Parathyroid adenoma (tissue), 2 donors: Measurements from ENCODE around the gene DLL1.

Experiments
- H2AFZ ChIP-seq: fragments of 300-600 bp; sonication (generic); one replicate; pipeline ENCODE4 v1.7.0; 2017; ENCODE audit warnings: antibody characterized with exemption, mild to moderate bottlenecking
- H3K27ac ChIP-seq: fragments of 300-600 bp; sonication (generic); one replicate; pipeline ENCODE4 v1.7.0; 2017
- H3K27me3 ChIP-seq: fragments of 300-600 bp; sonication (generic); one replicate; pipeline ENCODE4 v1.7.0; 2017; ENCODE audit warnings: low read length; ENCODE audit not compliant: control insufficient read depth, insufficient read depth
- H3K36me3 ChIP-seq: fragments of 300-600 bp; sonication (generic); one replicate; pipeline ENCODE4 v1.7.0; 2017; ENCODE audit warnings: low read length; ENCODE audit not compliant: control insufficient read depth, insufficient read depth
- H3K4me1 ChIP-seq: fragments of 300-600 bp; sonication (generic); one replicate; pipeline ENCODE4 v1.7.0; 2017; ENCODE audit warnings: control low read depth
- H3K4me2 ChIP-seq: fragments of 300-600 bp; sonication (generic); one replicate; pipeline ENCODE4 v1.7.0; 2017; ENCODE audit warnings: low read length
- H3K4me3 ChIP-seq: fragments of 300-600 bp; sonication (generic); one replicate; pipeline ENCODE4 v1.7.0; 2017; ENCODE audit warnings: low read depth, low read length
- H3K79me2 ChIP-seq: fragments of 300-600 bp; sonication (generic); one replicate; pipeline ENCODE4 v1.7.0; 2017; ENCODE audit warnings: control low read depth
- H3K9ac ChIP-seq: fragments of 300-600 bp; sonication (generic); one replicate; pipeline ENCODE4 v1.7.0; 2017; ENCODE audit warnings: mild to moderate bottlenecking
- H3K9me3 ChIP-seq: fragments of 300-600 bp; sonication (generic); one replicate; pipeline ENCODE4 v1.7.0; 2017; ENCODE audit warnings: low read length; ENCODE audit not compliant: control insufficient read depth
- TF ChIP-seq, protein P1 (sequence below): fragments of 300-600 bp; sonication (generic); IDR thresholded peaks from one replicate; pipeline ENCODE4 v1.7.0; 2017; ENCODE audit warnings: antibody characterized with exemption, mild to moderate bottlenecking
- donor health status: primary hyperparathyroidism.

Gene DLL1

DNA sequence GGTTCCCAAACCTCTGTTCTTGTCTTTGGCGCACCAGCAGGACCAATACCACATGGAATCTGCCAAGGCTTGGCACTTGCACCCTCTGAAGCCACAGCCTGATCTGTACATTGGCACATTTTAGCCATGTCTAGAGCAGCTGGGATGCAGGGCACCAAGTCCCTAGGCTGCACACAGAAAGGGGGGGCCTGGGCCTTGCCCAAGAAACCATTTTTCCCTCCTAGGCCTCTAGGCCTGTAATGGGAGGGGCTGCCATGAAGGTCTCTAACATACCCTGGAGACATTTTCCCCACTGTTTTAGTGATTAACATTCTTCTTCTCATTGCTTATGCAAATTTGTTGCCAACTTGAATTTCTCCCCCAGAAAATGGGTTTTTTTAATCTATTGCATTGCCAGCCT is 10.3 kb upstream of the DLL1 start:
- peaks cover 8% of the 10 kb centered on the region for H3K79me2 ChIP-seq

DNA sequence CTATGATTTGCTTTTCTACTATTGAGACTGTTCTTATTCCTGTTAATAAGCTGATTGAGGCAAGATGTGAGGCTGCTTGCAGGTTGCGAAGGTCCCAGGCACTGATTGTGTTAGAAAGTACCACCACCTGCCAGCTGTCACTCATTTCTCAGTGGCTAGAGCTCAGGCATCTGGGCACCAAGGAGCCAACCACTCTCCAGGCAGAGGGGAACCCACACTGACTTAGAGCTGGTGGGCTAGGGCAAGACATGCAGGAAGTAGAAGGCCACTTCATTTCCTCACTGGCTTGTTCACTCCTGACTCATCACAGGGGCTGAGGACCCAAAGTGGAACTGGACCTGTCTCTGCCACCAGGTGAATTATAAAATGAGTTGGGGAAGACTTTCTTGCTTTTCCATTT is 7.8 kb upstream of the DLL1 start:
- no peaks in the 10 kb centered on the region for H3K9me3 ChIP-seq
- H3K27me3 ChIP-seq: peaks cover 7% of the 10 kb centered on the region
- no peak overlapping the region for H2AFZ ChIP-seq
- no peaks in the 10 kb centered on the region for H3K79me2 ChIP-seq
- H3K4me2 ChIP-seq: no peak overlapping the region
- TF ChIP-seq, protein P1, sequence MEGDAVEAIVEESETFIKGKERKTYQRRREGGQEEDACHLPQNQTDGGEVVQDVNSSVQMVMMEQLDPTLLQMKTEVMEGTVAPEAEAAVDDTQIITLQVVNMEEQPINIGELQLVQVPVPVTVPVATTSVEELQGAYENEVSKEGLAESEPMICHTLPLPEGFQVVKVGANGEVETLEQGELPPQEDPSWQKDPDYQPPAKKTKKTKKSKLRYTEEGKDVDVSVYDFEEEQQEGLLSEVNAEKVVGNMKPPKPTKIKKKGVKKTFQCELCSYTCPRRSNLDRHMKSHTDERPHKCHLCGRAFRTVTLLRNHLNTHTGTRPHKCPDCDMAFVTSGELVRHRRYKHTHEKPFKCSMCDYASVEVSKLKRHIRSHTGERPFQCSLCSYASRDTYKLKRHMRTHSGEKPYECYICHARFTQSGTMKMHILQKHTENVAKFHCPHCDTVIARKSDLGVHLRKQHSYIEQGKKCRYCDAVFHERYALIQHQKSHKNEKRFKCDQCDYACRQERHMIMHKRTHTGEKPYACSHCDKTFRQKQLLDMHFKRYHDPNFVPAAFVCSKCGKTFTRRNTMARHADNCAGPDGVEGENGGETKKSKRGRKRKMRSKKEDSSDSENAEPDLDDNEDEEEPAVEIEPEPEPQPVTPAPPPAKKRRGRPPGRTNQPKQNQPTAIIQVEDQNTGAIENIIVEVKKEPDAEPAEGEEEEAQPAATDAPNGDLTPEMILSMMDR: no peak
- H3K4me3 ChIP-seq: no peak overlapping the region
- H3K36me3 ChIP-seq: no peaks in the 10 kb centered on the region
- no peak overlapping the region for H3K9ac ChIP-seq
- no peak overlapping the region for H3K27ac ChIP-seq
- H3K4me1 ChIP-seq: peaks cover 3% of the 10 kb centered on the region

More for the DNA sequence above, 10.3 kb upstream of the DLL1 start:
- H3K9me3 ChIP-seq: no peaks in the 10 kb centered on the region
- no peak overlapping the region for H3K4me3 ChIP-seq
- TF ChIP-seq, protein P1: no peak
- H3K4me1 ChIP-seq: no peaks in the 10 kb centered on the region
- H3K9ac ChIP-seq: no peak overlapping the region
- no peaks in the 10 kb centered on the region for H3K27me3 ChIP-seq
- H3K4me2 ChIP-seq: no peak overlapping the region
- no peaks in the 10 kb centered on the region for H3K36me3 ChIP-seq
- H2AFZ ChIP-seq: no peak overlapping the region
- H3K27ac ChIP-seq: no peak overlapping the region

DNA sequence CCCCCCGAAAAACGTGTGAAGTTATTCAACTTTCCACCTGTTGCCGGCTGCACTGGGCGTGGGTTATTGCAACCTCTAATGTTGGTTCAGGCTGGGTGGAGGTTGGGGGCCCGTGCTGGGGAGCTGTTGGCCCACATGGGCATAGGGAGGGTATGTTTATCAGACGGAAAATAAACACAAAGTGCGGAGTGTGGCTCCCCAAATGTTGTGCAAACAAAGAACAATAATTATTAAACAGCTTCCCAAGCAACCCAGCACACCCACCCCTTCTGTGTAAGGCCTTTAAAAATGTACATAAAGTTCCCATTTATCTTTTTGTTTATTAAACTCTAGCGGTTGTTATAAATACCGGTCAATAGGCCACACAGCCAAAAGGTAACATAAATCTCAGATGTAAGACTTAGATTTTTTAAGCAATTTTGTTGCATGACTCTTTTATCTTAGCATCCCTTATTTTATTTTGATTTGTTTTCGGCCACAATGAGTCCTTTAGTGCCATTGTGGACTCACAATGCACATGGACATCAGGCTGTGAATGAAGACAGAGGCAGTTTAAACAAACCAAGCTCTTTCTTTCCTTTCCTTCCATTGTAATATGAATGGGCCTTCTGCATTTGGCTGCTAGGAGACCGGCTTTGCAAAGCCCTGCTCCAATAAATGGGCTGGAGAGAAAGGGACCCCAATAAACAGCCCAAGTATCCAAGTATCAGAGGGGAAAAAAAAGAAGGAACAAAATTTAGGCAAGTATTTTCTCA is 6.9 kb upstream of the DLL1 start:
- Histone ChIP-seq H3K27ac (no peak overlapping the region), H3K9ac (no peak overlapping the region), H3K27me3 (peaks cover 7% of the 10 kb centered on the region), H3K9me3 (no peaks in the 10 kb centered on the region), H3K4me3 (no peak overlapping the region), H3K4me2 (no peak overlapping the region), H3K79me2 (no peaks in the 10 kb centered on the region), H2AFZ (no peak overlapping the region), H3K4me1 (peaks cover 3% of the 10 kb centered on the region), H3K36me3 (no peaks in the 10 kb centered on the region)
- TF ChIP-seq, protein P1: no peak

DNA sequence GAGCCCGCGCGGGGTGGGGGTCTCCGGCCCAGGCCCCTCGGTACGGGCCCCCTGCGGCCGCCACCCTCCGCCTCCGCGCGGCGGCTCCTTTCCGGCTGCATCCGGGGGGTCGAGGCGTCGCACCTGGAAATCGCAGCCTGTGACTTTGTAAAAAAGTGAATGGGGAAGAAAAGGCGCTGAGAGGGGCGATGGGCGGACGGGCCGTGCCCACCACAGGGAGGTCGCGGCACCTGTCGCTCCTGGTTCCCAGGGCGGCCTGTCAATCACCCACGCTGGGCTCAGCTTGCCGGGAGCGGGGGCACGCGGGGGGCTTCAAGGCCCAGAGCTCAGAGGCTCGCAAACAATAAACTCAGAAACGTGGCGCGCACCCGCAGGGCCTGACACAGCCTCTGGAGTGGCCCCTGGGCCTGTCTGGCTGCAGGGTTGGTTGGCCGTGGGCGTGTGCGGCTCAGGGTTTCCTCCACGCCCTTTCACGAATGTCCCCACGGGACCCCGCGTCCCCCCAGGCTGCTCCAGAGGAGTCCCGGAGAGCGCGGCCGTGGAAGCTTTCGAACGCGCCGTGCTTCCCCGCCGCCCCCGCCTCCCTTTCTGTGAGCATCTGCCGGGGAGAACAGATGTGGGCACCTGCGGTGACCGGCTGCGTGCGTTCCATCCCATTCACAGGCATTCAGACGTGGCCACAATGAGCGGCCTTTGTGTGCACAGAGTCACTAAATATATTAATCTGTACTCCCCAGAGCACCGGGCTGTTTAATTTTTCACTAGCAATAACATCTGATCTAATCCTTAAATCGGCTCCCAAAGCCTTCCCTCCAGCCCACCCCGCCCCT is 6.1 kb upstream of the DLL1 start:
- TF ChIP-seq, protein P1: no peak
- Histone ChIP-seq H3K36me3 (no peaks in the 10 kb centered on the region), H3K9me3 (no peaks in the 10 kb centered on the region), H3K27ac (no peak overlapping the region), H3K9ac (no peak overlapping the region), H3K27me3 (peaks cover 7% of the 10 kb centered on the region), H3K4me3 (no peak overlapping the region), H3K4me2 (no peak overlapping the region), H2AFZ (no peak overlapping the region), H3K4me1 (peaks cover 8% of the 10 kb centered on the region), H3K79me2 (no peaks in the 10 kb centered on the region)
